Karpas-422 (cell line): ENCODE measurements around the gene MRPS12. TPM values are rescaled to one million over a fixed set of nuclear protein-coding genes. Genes with fewer than 3 reads are reported as not detected.

ENCODE experiments used
- DNase-seq: peaks from one replicate; pipeline ENCODE4 v3.0.0-alpha.2; 2015
- H2AFZ ChIP-seq: fragments of 200-600 bp; sonication (generic); 2 replicates; pipeline ENCODE4 v1.6.1; 2014; ENCODE audit warnings: antibody characterized with exemption, low read length, mixed read lengths
- H3K27ac ChIP-seq: fragments of 200-600 bp; sonication (generic); 2 replicates; pipeline ENCODE4 v1.5.1; 2014; ENCODE audit warnings: mild to moderate bottlenecking, low read length, moderate library complexity
- H3K27me3 ChIP-seq: fragments of 200-600 bp; sonication (generic); 2 replicates; pipeline ENCODE4 v1.6.1; 2014; ENCODE audit warnings: low read length, mixed read lengths
- H3K36me3 ChIP-seq: fragments of 200-600 bp; sonication (generic); 2 replicates; pipeline ENCODE4 v1.6.1; 2014; ENCODE audit warnings: low read length, mixed read lengths; ENCODE audit not compliant: insufficient read depth
- H3K4me1 ChIP-seq: fragments of 200-600 bp; sonication (generic); 2 replicates; pipeline ENCODE4 v1.6.1; 2014; ENCODE audit warnings: mild to moderate bottlenecking, low read length, mixed read lengths
- H3K4me2 ChIP-seq: fragments of 200-600 bp; sonication (generic); 2 replicates; pipeline ENCODE4 v1.6.1; 2014; ENCODE audit warnings: low read length, low read depth, mild to moderate bottlenecking; ENCODE audit not compliant: poor library complexity, severe bottlenecking
- H3K4me3 ChIP-seq: fragments of 200-600 bp; sonication (generic); 2 replicates; pipeline ENCODE4 v1.5.1; 2014; ENCODE audit warnings: mild to moderate bottlenecking, antibody characterized with exemption, low read length, mixed read lengths
- H3K79me2 ChIP-seq: fragments of 200-600 bp; sonication (generic); 2 replicates; pipeline ENCODE4 v1.6.1; 2014; ENCODE audit warnings: mild to moderate bottlenecking, low read length, mixed read lengths
- H3K9ac ChIP-seq: fragments of 200-600 bp; sonication (generic); 2 replicates; pipeline ENCODE4 v1.6.0; 2014; ENCODE audit warnings: low read length
- H3K9me2 ChIP-seq: fragments of 200-600 bp; sonication (generic), shearing (Covaris generic); replicated peaks from 2 replicates; pipeline ENCODE4 v1.6.0; 2014; ENCODE audit warnings: mild to moderate bottlenecking, low read length, moderate library complexity; ENCODE audit not compliant: insufficient read depth
- H3K9me3 ChIP-seq: fragments of 300-700, 200-600 bp; sonication (generic); 2 replicates; pipeline ENCODE4 v1.6.1; 2014; ENCODE audit warnings: low read length, mixed read lengths
- H4K20me1 ChIP-seq: fragments of 200-600 bp; sonication (generic); 2 replicates; pipeline ENCODE4 v1.6.1; 2014; ENCODE audit warnings: mild to moderate bottlenecking, antibody characterized with exemption, low read length, low read depth; ENCODE audit not compliant: insufficient read depth
- total RNA-seq: library from RNA; depleted of rRNA; stranded (reverse); fragments of >200 nt; shearing (Covaris generic); gene quantifications from 2 replicates; pipeline ENCODE4 v1.2.3, GENCODE V29; 2014; ENCODE audit warnings: low replicate concordance

MRPS12 gene
- total RNA-seq, 1 experiment from 2014 or later = 46.7 TPM

GRCh38 chr19:38920602-38921419, 9.9 kb upstream of the MRPS12 start:
- Histone ChIP-seq H3K9ac (no peak overlapping the region), H3K4me1 (no peaks in the 10 kb centered on the region), H3K9me3 (no peaks in the 10 kb centered on the region), H3K36me3 (0 out of 2 replicates have a peak, but pooled peaks cover 3% of the 10 kb centered on the region), H2AFZ (no peak overlapping the region), H3K27me3 (no peaks in the 10 kb centered on the region), H3K27ac (no peak overlapping the region), H3K4me3 (no peak overlapping the region), H3K4me2 (no peak overlapping the region), H3K9me2 (no peaks in the 10 kb centered on the region), H3K79me2 (no peaks in the 10 kb centered on the region), H4K20me1 (no peaks in the 10 kb centered on the region)
- no peak for DNase-seq

- Histone ChIP-seq H3K27ac (no peak overlapping the region), H3K79me2 (no peaks in the 10 kb centered on the region), H3K9me2 (no peaks in the 10 kb centered on the region), H4K20me1 (no peaks in the 10 kb centered on the region), H3K36me3 (0 out of 2 replicates have a peak, but pooled peaks cover 3% of the 10 kb centered on the region), H3K9ac (no peak overlapping the region), H2AFZ (no peak overlapping the region), H3K9me3 (no peaks in the 10 kb centered on the region), H3K4me1 (no peaks in the 10 kb centered on the region), H3K4me2 (no peak overlapping the region), H3K27me3 (no peaks in the 10 kb centered on the region), H3K4me3 (no peak overlapping the region)
- no peak for DNase-seq
These were observed 9.1 kb upstream of the MRPS12 start for GRCh38 chr19:38921420-38922274.

GRCh38 chr19:38922482-38922881, 8.3 kb upstream of the MRPS12 start:
- Histone ChIP-seq H3K27ac (no peak overlapping the region), H3K9ac (no peak overlapping the region), H3K4me1 (no peaks in the 10 kb centered on the region), H2AFZ (no peak overlapping the region), H3K4me3 (no peak overlapping the region), H3K27me3 (no peaks in the 10 kb centered on the region), H3K79me2 (peaks cover 2% of the 10 kb centered on the region; the same call in 1 of the 2 replicates), H3K4me2 (no peak overlapping the region), H3K36me3 (0 out of 2 replicates have a peak, but pooled peaks cover 3% of the 10 kb centered on the region), H3K9me2 (no peaks in the 10 kb centered on the region), H3K9me3 (no peaks in the 10 kb centered on the region), H4K20me1 (no peaks in the 10 kb centered on the region)
- DNase-seq = no peak

GRCh38 chr19:38924388-38924787, 6.4 kb upstream of the MRPS12 start:
- no peaks in the 10 kb centered on the region for H3K9me3 ChIP-seq
- no peaks in the 10 kb centered on the region for H4K20me1 ChIP-seq
- H3K9ac ChIP-seq = no peak overlapping the region
- DNase-seq = no peak
- H3K27me3 ChIP-seq = no peaks in the 10 kb centered on the region
- H3K4me2 ChIP-seq = no peak overlapping the region
- H3K36me3 ChIP-seq = 0 out of 2 replicates have a peak, but pooled peaks cover 3% of the 10 kb centered on the region
- H3K9me2 ChIP-seq = no peaks in the 10 kb centered on the region
- H3K27ac ChIP-seq = no peak overlapping the region
- H2AFZ ChIP-seq = no peak overlapping the region
- no peak overlapping the region for H3K4me3 ChIP-seq
- H3K4me1 ChIP-seq = peaks cover 4% of the 10 kb centered on the region
- H3K79me2 ChIP-seq = peaks cover 20% of the 10 kb centered on the region

GRCh38 chr19:38928391-38929001, 2.2 kb upstream of the MRPS12 start:
- no peak overlapping the region for H3K4me2 ChIP-seq
- peaks cover 43% of the 10 kb centered on the region for H3K79me2 ChIP-seq
- H3K4me3 ChIP-seq = no peak overlapping the region
- no peak overlapping the region for H3K27ac ChIP-seq
- no peak overlapping the region for H3K9ac ChIP-seq
- DNase-seq = no peak
- no peaks in the 10 kb centered on the region for H3K27me3 ChIP-seq
- H3K9me3 ChIP-seq = no peaks in the 10 kb centered on the region
- H3K9me2 ChIP-seq = no peaks in the 10 kb centered on the region
- peaks cover 16% of the 10 kb centered on the region for H3K4me1 ChIP-seq
- peaks cover 20% of the 10 kb centered on the region for H3K36me3 ChIP-seq
- H2AFZ ChIP-seq = no peak overlapping the region
- peaks cover 5% of the 10 kb centered on the region; the same call in 1 of the 2 replicates for H4K20me1 ChIP-seq

GRCh38 chr19:38929929-38930775, 592 bp upstream of the MRPS12 start, which contains the start of gene SARS2:
Gene SARS2, minus strand, starts transcription at chr19:38930763. Its CDS starts 27 bp downstream, at chr19:38930736.
- H2AFZ ChIP-seq = peak within 1 kb of the TSS; percentile 76; the same call in 1 of the 2 replicates
- H3K9me3 ChIP-seq = no peaks in the 10 kb centered on the region
- H3K9ac ChIP-seq = peak within 1 kb of the TSS; percentile 95
- peaks cover 18% of the 10 kb centered on the region for H3K36me3 ChIP-seq
- H4K20me1 ChIP-seq = peaks cover 5% of the 10 kb centered on the region; the same call in 1 of the 2 replicates
- no peaks in the 10 kb centered on the region for H3K27me3 ChIP-seq
- DNase-seq = peak; percentile 96
- peak within 1 kb of the TSS; percentile 54; the same call in 1 of the 2 replicates for H3K27ac ChIP-seq
- peak within 1 kb of the TSS; percentile 94 for H3K4me2 ChIP-seq
- no peaks in the 10 kb centered on the region for H3K9me2 ChIP-seq
- H3K4me3 ChIP-seq = peak within 1 kb of the TSS; percentile 96
- peaks cover 16% of the 10 kb centered on the region for H3K4me1 ChIP-seq
- peaks cover 43% of the 10 kb centered on the region for H3K79me2 ChIP-seq

- no peak overlapping the region for H3K27ac ChIP-seq
- peaks cover 43% of the 10 kb centered on the region for H3K79me2 ChIP-seq
- H4K20me1 ChIP-seq = peaks cover 5% of the 10 kb centered on the region; the same call in 1 of the 2 replicates
- peak overlapping the region; percentile 95 for H3K9ac ChIP-seq
- H3K9me2 ChIP-seq = no peaks in the 10 kb centered on the region
- peaks cover 16% of the 10 kb centered on the region for H3K4me1 ChIP-seq
- peak overlapping the region; percentile 94 for H3K4me2 ChIP-seq
- no peaks in the 10 kb centered on the region for H3K27me3 ChIP-seq
- no peaks in the 10 kb centered on the region for H3K9me3 ChIP-seq
- peaks cover 18% of the 10 kb centered on the region for H3K36me3 ChIP-seq
- no peak for DNase-seq
- H2AFZ ChIP-seq = no peak overlapping the region
- peak overlapping the region; percentile 96 for H3K4me3 ChIP-seq
These were observed 713 bp downstream of the MRPS12 start for GRCh38 chr19:38931521-38931793.
